Jurkat, Clone E6-1 (cell line): ENCODE measurements around the gene GMPR2.

Experiments used
- DNase-seq: peaks from one replicate; pipeline ENCODE4 v3.0.0-alpha.2; 2011; ENCODE audit warnings: low read depth, low spot score
- H3K4me3 ChIP-seq: 2 replicates; pipeline ENCODE4 v1.5.1; 2011; ENCODE audit warnings: mild to moderate bottlenecking, low read length, control low read depth, moderate library complexity

GMPR2 gene

GRCh38 chr14:24277606-24278321, 45.0 kb downstream of the GMPR2 start:
- H3K4me3 ChIP-seq: no peak overlapping the region
- DNase-seq: no peak

GRCh38 chr14:24278424-24278823, 45.7 kb downstream of the GMPR2 start:
- no peak for DNase-seq
- H3K4me3 ChIP-seq: no peak overlapping the region

GRCh38 chr14:24279301-24280186, 46.8 kb downstream of the GMPR2 start:
- no peak overlapping the region for H3K4me3 ChIP-seq
- DNase-seq: no peak

GRCh38 chr14:24280797-24281460, 48.2 kb downstream of the GMPR2 start:
- no peak for DNase-seq
- H3K4me3 ChIP-seq: no peak overlapping the region

GRCh38 chr14:24281636-24282035, 48.9 kb downstream of the GMPR2 start:
- no peak overlapping the region for H3K4me3 ChIP-seq
- no peak for DNase-seq

- H3K4me3 ChIP-seq: no peak overlapping the region
These were observed 50.0 kb downstream of the GMPR2 start for GRCh38 chr14:24282736-24283135.

GRCh38 chr14:24283796-24284460, 51.2 kb downstream of the GMPR2 start:
- no peak for DNase-seq
- H3K4me3 ChIP-seq: no peak overlapping the region

More at GRCh38 chr14:24282736-24283135, 50.0 kb downstream of the GMPR2 start:
- no peak for DNase-seq

GRCh38 chr14:24284501-24285035, 51.8 kb downstream of the GMPR2 start:
- H3K4me3 ChIP-seq: no peak overlapping the region
- DNase-seq: no peak

GRCh38 chr14:24285351-24285750, 52.6 kb downstream of the GMPR2 start:
- H3K4me3 ChIP-seq: no peak overlapping the region
- no peak for DNase-seq

GRCh38 chr14:24286996-24287395, 54.3 kb downstream of the GMPR2 start:
- no peak overlapping the region for H3K4me3 ChIP-seq
- DNase-seq: no peak
